ENCODE measurements around the gene SLK.
A peak's percentile ranks its signal among the peaks of the same experiment; 100 is the strongest.

SLK gene

DNA sequence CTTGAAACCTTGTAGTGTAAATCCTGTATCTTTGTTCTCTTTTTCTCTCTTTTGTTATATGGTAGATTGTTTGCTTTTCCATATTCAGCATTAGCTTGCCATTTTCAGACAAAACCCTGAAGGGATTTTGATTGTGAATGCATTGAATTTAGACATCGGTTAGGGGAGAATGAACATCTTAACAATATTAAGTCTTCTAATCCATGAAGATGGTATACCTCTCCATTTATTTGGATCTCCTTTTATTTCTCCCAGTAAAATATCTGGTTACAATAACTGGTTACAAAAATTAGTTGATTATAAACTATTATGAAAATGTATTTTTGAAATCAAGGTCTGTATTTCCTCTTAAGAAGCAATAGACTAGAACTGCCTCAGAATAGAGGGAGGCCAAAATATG lies 12.4 kb upstream of the SLK start:
- no peak overlapping the region for H3K4me3 ChIP-seq (replicated peaks in 1 of 2; ENCODE audit: low read depth in 2 of 2, low read length in 2 of 2)
- TF ChIP-seq, protein P1, sequence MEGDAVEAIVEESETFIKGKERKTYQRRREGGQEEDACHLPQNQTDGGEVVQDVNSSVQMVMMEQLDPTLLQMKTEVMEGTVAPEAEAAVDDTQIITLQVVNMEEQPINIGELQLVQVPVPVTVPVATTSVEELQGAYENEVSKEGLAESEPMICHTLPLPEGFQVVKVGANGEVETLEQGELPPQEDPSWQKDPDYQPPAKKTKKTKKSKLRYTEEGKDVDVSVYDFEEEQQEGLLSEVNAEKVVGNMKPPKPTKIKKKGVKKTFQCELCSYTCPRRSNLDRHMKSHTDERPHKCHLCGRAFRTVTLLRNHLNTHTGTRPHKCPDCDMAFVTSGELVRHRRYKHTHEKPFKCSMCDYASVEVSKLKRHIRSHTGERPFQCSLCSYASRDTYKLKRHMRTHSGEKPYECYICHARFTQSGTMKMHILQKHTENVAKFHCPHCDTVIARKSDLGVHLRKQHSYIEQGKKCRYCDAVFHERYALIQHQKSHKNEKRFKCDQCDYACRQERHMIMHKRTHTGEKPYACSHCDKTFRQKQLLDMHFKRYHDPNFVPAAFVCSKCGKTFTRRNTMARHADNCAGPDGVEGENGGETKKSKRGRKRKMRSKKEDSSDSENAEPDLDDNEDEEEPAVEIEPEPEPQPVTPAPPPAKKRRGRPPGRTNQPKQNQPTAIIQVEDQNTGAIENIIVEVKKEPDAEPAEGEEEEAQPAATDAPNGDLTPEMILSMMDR (IDR thresholded peaks at IDR 0.05; ENCODE audit: low read depth, low read length) = no peak
- DNase-seq (ENCODE audit: low read depth in 2 of 2) = no peak

DNA sequence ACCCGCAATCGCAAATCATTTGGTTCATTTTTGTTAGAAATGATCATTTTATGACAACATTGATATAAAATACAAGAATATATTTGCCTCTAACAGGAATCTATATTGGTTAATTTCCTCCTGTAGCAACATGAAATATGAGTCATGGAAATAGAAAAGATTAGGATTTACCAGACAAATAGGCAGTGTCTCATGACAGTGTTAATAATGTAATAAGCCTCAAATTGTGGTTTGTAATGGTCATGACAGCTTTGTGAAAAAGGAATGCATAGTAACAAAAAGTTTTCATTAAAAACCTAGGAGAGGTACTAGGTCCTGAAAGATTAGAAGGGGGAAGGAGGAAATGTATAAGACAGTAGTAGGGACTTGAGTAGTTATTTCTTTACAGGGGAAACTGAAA lies 7.9 kb upstream of the SLK start:
- DNase-seq (ENCODE audit: low read depth in 2 of 2) = peak; percentile 13 to 47
- TF ChIP-seq, protein P1 (IDR thresholded peaks at IDR 0.05; ENCODE audit: low read depth, low read length) = no peak

DNA sequence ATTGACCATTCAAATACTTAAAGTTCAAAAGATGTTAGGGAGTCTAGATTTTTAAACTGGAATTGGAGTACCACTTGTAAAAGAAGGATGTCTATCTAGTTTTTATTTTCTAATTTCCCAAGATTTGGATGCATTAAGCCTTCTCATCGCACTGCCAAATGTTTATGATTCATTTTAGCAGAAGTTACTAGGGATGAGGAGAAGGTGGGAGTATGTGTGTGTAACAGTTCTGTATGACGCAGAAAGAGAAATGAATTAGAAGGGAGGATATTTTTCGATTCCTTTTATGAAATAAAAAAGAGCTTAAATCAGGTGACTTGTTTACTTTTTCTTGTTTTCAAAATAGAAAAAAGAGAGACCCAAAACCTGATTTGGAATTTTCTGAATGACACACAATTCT lies 6.8 kb upstream of the SLK start:
- no peak overlapping the region for H3K4me3 ChIP-seq (replicated peaks in 1 of 2; ENCODE audit: low read depth in 2 of 2, low read length in 2 of 2)
- peak; percentile 57 to 62 for DNase-seq (ENCODE audit: low read depth in 2 of 2)
- TF ChIP-seq, protein P1 (IDR thresholded peaks at IDR 0.05; ENCODE audit: low read depth, low read length) = no peak

More for the DNA sequence above, 7.9 kb upstream of the SLK start:
- no peak overlapping the region for H3K4me3 ChIP-seq (replicated peaks in 1 of 2; ENCODE audit: low read depth in 2 of 2, low read length in 2 of 2)

DNA sequence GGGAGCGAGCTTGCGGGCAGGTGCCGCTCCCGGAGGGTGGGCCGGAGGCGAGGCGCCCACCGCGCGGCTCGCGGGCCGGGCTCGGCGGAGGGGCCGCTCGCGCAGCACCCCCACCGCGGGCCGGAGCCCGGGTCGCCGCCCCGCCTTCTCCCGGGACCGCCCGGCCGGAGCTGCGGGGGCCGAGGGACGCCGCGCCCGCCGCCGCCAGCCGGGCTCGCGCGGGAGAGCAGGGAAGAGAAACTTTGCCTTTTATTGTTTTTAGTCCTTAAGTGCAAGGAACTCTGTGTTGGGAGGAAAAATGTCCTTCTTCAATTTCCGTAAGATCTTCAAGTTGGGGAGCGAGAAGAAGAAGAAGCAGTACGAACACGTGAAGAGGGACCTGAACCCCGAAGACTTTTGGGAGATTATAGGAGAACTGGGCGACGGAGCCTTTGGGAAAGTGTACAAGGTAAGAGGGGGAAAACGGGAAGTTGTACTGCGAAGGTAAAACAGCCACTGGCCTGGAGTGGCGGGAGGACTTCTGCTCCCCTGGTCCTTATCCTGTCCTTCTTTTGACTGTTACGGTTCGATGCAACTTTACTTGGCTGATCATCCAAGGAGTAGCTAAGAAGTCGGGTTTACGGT lies 620 bp downstream of the SLK start:
- TF ChIP-seq, protein P1 (IDR thresholded peaks at IDR 0.05; ENCODE audit: low read depth, low read length) = no peak
- peak; percentile 32 to 40 for DNase-seq (ENCODE audit: low read depth in 2 of 2)

DNA sequence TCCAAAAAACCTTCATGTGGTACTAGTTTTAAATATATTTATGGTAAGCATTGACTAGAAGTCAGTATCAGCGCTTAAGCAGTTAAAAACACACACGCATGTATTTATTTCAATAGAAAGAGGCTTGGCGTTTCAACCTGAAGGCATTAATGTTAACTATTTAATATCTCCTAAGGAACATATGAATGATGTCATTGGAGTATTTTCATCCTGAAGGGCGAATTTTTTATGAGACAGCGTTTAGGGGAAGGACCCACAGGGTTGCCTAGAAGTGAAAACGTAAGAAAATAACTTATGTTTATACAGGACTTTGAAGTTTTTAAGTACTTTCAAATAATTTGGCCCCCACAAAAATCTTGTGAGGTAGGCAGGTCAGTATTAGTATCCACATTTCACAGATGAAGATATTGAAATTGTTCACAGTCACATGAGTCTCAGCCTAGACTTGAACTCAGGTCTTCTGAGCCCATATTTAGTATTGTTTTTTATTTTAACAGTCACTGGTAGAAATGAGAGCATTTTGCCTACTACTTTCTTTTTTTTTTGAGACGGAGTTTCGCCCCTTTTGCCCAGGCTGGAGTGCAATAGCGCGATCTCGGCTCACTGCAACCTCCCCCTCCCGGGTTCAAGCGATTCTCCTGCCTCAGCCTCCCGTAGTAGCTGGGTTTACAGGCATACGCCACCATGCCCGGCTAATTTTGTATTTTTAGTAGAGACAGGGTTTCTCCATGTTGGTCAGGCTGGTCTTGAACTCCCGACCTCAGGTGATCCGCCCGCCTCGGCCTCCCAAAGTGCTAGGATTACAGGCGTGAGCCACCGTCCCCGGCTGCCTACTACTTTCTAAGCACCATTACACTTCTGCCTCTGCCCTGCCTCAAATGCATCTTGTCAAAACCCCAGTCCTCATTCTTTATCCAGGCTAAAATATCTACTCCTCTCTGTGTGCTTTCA lies 1.8 kb downstream of the SLK start:
- peak overlapping the region; percentile 64 to 72 for H3K4me3 ChIP-seq (replicated peaks in 1 of 2; ENCODE audit: low read depth in 2 of 2, low read length in 2 of 2)
- TF ChIP-seq, protein P1 (IDR thresholded peaks at IDR 0.05; ENCODE audit: low read depth, low read length) = no peak
- peak; percentile 15 to 39 for DNase-seq (ENCODE audit: low read depth in 2 of 2)

More for the DNA sequence above, 620 bp downstream of the SLK start:
- H3K4me3 ChIP-seq (replicated peaks in 1 of 2; ENCODE audit: low read depth in 2 of 2, low read length in 2 of 2) = peak overlapping the region; percentile 64 to 72

DNA sequence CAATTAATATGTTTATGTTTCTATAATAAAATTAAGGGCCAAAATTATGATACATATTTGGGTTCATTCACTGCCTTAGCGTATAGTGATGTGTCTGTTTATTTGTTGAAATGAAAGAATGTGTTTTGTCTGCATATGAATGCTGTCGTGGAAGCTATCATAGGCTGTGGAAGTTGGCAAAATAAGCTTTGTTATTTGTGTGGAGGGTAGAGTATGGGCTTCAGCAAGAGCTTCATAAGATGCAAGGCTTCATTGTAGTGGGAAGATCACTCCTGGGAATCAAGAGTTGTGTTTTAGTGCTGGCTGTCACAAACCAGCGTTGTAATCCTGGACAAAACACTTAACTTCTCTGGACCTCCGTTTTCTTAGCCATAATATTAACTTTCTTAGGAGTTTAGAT lies 2.5 kb downstream of the SLK start:
- TF ChIP-seq, protein P1 (IDR thresholded peaks at IDR 0.05; ENCODE audit: low read depth, low read length) = no peak
- peak; percentile 18 to 20 for DNase-seq (ENCODE audit: low read depth in 2 of 2)
- H3K4me3 ChIP-seq (replicated peaks in 1 of 2; ENCODE audit: low read depth in 2 of 2, low read length in 2 of 2) = peak overlapping the region; percentile 64 to 72

Measured in cardiac fibroblast (primary cell).